ENCODE measurements around the gene SLC22A14. TPM values are rescaled to one million over a fixed set of nuclear protein-coding genes. Genes with fewer than 3 reads are reported as not detected.

The SLC22A14 gene
- total RNA-seq, 1 experiment from 2014 or later = 0.13 TPM

DNA sequence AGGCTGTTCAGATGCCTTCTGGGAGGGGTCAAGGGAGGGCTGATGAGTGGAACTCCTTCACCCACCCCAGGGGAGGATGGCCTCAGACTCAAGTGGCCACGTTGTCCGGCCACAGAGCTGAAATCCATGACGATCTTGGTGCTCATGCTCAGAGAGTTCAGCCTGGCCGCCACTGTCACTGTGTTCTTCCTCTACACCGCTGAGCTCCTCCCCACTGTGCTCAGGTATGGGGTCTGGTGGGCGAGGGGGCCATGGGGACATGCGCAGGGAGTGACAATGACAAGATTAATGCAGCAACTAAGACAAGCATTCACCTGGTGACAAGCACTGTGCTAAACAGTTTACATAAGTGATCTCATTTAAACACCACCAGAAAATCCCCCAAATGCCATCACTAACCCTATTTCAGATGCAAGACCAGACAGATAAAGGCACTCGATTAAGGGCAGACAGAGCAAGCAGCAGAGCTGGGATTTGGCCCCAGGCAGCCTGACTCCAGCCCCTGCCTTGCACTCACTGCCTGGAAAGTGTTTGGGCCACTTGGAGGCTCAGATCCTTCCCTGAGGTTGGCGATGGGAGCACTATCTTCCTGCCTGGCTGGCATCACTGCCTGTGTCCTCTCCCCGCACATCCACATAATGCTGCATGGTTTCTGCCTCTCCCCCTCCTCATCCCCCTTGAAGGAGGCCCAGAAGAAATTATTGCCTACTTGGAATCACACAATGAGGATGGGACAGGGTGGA lies 33.6 kb downstream of the SLC22A14 start:
- intact Hi-C loops (cut with micrococcal nuclease; ENCODE audit: unreplicated experiment) = no loop called here
- no peaks in the 10 kb centered on the region for H3K9me3 ChIP-seq (ENCODE audit: control insufficient read depth, insufficient read depth, low read depth, low read length)
- ChIA-PET POLR2A (interaction anchor here (0.6 kb wide), 1 partner anchor 11 kb away, joined by 3 read pairs; no protein-coding TSS in a partner anchor), CTCF (no interaction called here)
- DNase-seq (ENCODE audit: low read depth, low spot score) (no peak), ATAC-seq (no peak)
- in situ Hi-C loops (cut with HindIII; ENCODE audit: low pct_unique_long_range_greater_than_20kb, low sequenced_read_pairs) = no loop called here
- H3K27ac ChIP-seq (ENCODE audit: low read length) = no peak overlapping the region
- TF ChIP-seq, protein P1, sequence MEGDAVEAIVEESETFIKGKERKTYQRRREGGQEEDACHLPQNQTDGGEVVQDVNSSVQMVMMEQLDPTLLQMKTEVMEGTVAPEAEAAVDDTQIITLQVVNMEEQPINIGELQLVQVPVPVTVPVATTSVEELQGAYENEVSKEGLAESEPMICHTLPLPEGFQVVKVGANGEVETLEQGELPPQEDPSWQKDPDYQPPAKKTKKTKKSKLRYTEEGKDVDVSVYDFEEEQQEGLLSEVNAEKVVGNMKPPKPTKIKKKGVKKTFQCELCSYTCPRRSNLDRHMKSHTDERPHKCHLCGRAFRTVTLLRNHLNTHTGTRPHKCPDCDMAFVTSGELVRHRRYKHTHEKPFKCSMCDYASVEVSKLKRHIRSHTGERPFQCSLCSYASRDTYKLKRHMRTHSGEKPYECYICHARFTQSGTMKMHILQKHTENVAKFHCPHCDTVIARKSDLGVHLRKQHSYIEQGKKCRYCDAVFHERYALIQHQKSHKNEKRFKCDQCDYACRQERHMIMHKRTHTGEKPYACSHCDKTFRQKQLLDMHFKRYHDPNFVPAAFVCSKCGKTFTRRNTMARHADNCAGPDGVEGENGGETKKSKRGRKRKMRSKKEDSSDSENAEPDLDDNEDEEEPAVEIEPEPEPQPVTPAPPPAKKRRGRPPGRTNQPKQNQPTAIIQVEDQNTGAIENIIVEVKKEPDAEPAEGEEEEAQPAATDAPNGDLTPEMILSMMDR (IDR thresholded peaks at IDR 0.05) = no peak
- TF ChIP-seq, protein P2, sequence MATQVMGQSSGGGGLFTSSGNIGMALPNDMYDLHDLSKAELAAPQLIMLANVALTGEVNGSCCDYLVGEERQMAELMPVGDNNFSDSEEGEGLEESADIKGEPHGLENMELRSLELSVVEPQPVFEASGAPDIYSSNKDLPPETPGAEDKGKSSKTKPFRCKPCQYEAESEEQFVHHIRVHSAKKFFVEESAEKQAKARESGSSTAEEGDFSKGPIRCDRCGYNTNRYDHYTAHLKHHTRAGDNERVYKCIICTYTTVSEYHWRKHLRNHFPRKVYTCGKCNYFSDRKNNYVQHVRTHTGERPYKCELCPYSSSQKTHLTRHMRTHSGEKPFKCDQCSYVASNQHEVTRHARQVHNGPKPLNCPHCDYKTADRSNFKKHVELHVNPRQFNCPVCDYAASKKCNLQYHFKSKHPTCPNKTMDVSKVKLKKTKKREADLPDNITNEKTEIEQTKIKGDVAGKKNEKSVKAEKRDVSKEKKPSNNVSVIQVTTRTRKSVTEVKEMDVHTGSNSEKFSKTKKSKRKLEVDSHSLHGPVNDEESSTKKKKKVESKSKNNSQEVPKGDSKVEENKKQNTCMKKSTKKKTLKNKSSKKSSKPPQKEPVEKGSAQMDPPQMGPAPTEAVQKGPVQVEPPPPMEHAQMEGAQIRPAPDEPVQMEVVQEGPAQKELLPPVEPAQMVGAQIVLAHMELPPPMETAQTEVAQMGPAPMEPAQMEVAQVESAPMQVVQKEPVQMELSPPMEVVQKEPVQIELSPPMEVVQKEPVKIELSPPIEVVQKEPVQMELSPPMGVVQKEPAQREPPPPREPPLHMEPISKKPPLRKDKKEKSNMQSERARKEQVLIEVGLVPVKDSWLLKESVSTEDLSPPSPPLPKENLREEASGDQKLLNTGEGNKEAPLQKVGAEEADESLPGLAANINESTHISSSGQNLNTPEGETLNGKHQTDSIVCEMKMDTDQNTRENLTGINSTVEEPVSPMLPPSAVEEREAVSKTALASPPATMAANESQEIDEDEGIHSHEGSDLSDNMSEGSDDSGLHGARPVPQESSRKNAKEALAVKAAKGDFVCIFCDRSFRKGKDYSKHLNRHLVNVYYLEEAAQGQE (IDR thresholded peaks at IDR 0.05; ENCODE audit: insufficient read depth in 1 of 2, low read depth in 2 of 2, low read length in 1 of 2) = no peak
- TF ChIP-seq TCF7L2 (IDR thresholded peaks at IDR 0.05; ENCODE audit: low read depth, low read length) (no peak), SIN3A (IDR thresholded peaks at IDR 0.05; ENCODE audit: borderline replicate concordance, insufficient read depth, low read depth, low read length) (no peak), POLR2AphosphoS5 (IDR thresholded peaks at IDR 0.05; ENCODE audit: low read depth, low read length) (no peak)
- no peaks in the 10 kb centered on the region for H3K27me3 ChIP-seq (ENCODE audit: control insufficient read depth, insufficient read depth, low read length)
- no peaks in the 10 kb centered on the region for H3K36me3 ChIP-seq (ENCODE audit: control insufficient read depth, insufficient read depth, low read length)
- H3K4me1 ChIP-seq (ENCODE audit: control insufficient read depth, insufficient read depth, low read length) = no peaks in the 10 kb centered on the region
- H3K4me3 ChIP-seq (ENCODE audit: low read depth in 2 of 2, low read length in 2 of 2) = no peak overlapping the region
- BruUV-seq (replicated peaks) = no TSS peak

DNA sequence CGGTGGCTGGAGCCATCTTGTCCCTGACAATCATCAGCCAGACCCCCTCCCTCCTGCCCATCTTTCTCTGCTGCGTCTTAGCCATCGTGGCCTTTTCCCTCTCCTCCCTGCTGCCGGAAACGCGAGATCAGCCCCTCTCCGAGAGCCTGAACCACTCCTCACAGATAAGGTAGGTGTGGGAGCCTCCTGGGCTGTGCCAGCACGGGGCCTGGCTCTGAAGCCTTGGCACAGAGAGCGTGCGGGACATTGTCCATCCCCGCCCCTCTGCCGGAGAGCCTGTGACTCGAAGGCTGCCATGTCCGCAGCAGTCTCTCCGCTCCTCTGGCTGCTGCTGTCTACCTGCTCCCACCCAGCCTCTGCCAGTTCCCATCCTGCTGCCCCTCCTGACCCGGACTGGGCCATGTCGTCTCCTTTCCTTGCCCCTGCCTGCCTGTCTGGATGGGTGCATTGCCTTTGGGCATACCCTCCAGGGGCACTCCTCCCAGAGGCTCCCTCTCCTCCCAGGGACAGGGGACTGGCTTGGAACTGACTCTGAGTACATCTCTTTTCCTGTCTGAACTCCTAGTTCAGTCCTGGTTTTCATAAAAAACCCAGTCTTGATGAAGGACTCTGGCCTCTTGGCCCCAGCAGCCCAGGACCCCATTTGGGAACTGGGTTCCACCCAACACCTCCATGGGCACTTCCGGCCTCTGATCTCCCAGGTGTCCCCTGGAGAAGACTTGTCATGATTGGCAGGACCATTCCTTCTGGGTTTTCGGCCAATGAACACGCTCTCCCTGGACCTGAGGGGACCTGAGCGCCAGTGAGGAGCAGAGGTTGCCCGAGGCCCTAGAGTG lies 34.5 kb downstream of the SLC22A14 start:
- POLR2A ChIA-PET = no interaction called here
- ATAC-seq = no peak
- intact Hi-C loops (cut with micrococcal nuclease; ENCODE audit: unreplicated experiment) = no loop called here

More for the DNA sequence above, 34.5 kb downstream of the SLC22A14 start:
- BruUV-seq (replicated peaks) = no TSS peak
- Histone ChIP-seq H3K27ac (ENCODE audit: low read length) (no peak overlapping the region), H3K27me3 (ENCODE audit: control insufficient read depth, insufficient read depth, low read length) (no peaks in the 10 kb centered on the region), H3K9me3 (ENCODE audit: control insufficient read depth, insufficient read depth, low read depth, low read length) (no peaks in the 10 kb centered on the region), H3K4me1 (ENCODE audit: control insufficient read depth, insufficient read depth, low read length) (no peaks in the 10 kb centered on the region), H3K36me3 (ENCODE audit: control insufficient read depth, insufficient read depth, low read length) (no peaks in the 10 kb centered on the region), H3K4me3 (ENCODE audit: low read depth in 2 of 2, low read length in 2 of 2) (no peak overlapping the region)
- in situ Hi-C loops (cut with HindIII; ENCODE audit: low pct_unique_long_range_greater_than_20kb, low sequenced_read_pairs) = no loop called here
- CTCF ChIA-PET = no interaction called here
- TF ChIP-seq, protein P1 (IDR thresholded peaks at IDR 0.05) = no peak
- TF ChIP-seq TCF7L2 (IDR thresholded peaks at IDR 0.05; ENCODE audit: low read depth, low read length) = no peak
- no peak for TF ChIP-seq SIN3A (IDR thresholded peaks at IDR 0.05; ENCODE audit: borderline replicate concordance, insufficient read depth, low read depth, low read length)
- TF ChIP-seq POLR2AphosphoS5 (IDR thresholded peaks at IDR 0.05; ENCODE audit: low read depth, low read length) = no peak
- TF ChIP-seq, protein P2 (IDR thresholded peaks at IDR 0.05; ENCODE audit: insufficient read depth in 1 of 2, low read depth in 2 of 2, low read length in 1 of 2) = no peak
- DNase-seq (ENCODE audit: low read depth, low spot score) = no peak

All from Panc1 (cell line).